Fibroblast of mammary gland (primary cell): ENCODE results near the gene SH2D5.
"Not testable (repeated sequence)": the region's sequence is repeated elsewhere in the genome, so short reads cannot be mapped to it uniquely, and the experiment has no call there.

Source experiments
- DNase-seq: peaks from one replicate; pipeline ENCODE4 v3.0.0-alpha.2; 2010; ENCODE audit warnings: low read depth
- H3K4me3 ChIP-seq: 2 replicates; pipeline ENCODE4 v1.5.1; 2011; ENCODE audit warnings: low read depth, mild to moderate bottlenecking, low read length, moderate library complexity; ENCODE audit not compliant: control insufficient read depth
- CTCF ChIP-seq: conservative IDR thresholded peaks from 2 replicates; pipeline ENCODE4 v1.5.1; 2011; ENCODE audit warnings: low read depth, low read length, inconsistent platforms; ENCODE audit not compliant: control insufficient read depth, insufficient read depth

Gene SH2D5

GRCh38 chr1:20719871-20720620 is 12.5 kb downstream of the SH2D5 start:
- no peak overlapping the region for H3K4me3 ChIP-seq
- no peak for DNase-seq
- no peak for TF ChIP-seq CTCF

GRCh38 chr1:20719261-20719660 is 13.2 kb downstream of the SH2D5 start:
- DNase-seq = no peak
- no peak for TF ChIP-seq CTCF

GRCh38 chr1:20718343-20718882 is 14.1 kb downstream of the SH2D5 start:
- not testable (repeated sequence) for DNase-seq, H3K4me3 ChIP-seq

More at GRCh38 chr1:20719261-20719660, 13.2 kb downstream of the SH2D5 start:
- H3K4me3 ChIP-seq = no peak overlapping the region

- peak within 1 kb of the TSS; percentile 29 for H3K4me3 ChIP-seq
- TF ChIP-seq CTCF = no peak
- DNase-seq = peak; percentile 65
Observed at GRCh38 chr1:20717452-20718342, 14.8 kb downstream of the SH2D5 start, which contains the start of gene KIF17. Gene KIF17 (minus strand): TSS chr1:20718007. CDS start chr1:20717706, 301 bp downstream.

GRCh38 chr1:20716232-20716631 is 16.3 kb downstream of the SH2D5 start:
- no peak overlapping the region for H3K4me3 ChIP-seq
- DNase-seq = no peak
- no peak for TF ChIP-seq CTCF

- DNase-seq = no peak
- TF ChIP-seq CTCF = no peak
- H3K4me3 ChIP-seq = no peak overlapping the region
Observed at GRCh38 chr1:20715406-20715805, 17.1 kb downstream of the SH2D5 start.

- TF ChIP-seq CTCF = no peak
- no peak overlapping the region for H3K4me3 ChIP-seq
- no peak for DNase-seq
Observed at GRCh38 chr1:20713440-20713839, 19.1 kb downstream of the SH2D5 start.
